Subcutaneous abdominal adipose tissue (tissue), 5 donors: ENCODE measurements around the gene FIBP.

Experiments
- H3K27ac ChIP-seq: one replicate; pipeline ENCODE4 v1.7.0; 2013; ENCODE audit warnings: low read depth, mild to moderate bottlenecking, inconsistent platforms, low read length, moderate library complexity
- H3K27me3 ChIP-seq, 5 donors: one replicate each; pipeline ENCODE4 v1.7.0; 2013; ENCODE audit warnings: low read length in 5 of 5, inconsistent platforms in 1 of 5; ENCODE audit not compliant: control insufficient read depth in 5 of 5, insufficient read depth in 4 of 5
- H3K36me3 ChIP-seq, 5 donors: one replicate each; pipeline ENCODE4 v1.7.0; 2013; ENCODE audit warnings: low read length in 5 of 5; ENCODE audit not compliant: control insufficient read depth in 5 of 5, insufficient read depth in 5 of 5
- H3K4me1 ChIP-seq, 5 donors: one replicate each; pipeline ENCODE4 v1.7.0; 2013; ENCODE audit warnings: low read length in 5 of 5, mild to moderate bottlenecking in 3 of 5, moderate library complexity in 1 of 5; ENCODE audit not compliant: control insufficient read depth in 5 of 5, insufficient read depth in 5 of 5
- H3K4me3 ChIP-seq, 5 donors: one replicate each; pipeline ENCODE4 v1.7.0; 2013; ENCODE audit warnings: low read length in 5 of 5, low read depth in 1 of 5
- H3K9ac ChIP-seq, 5 donors: one replicate each; pipeline ENCODE4 v1.7.0; 2013; ENCODE audit warnings: low read length in 5 of 5, mild to moderate bottlenecking in 4 of 5, moderate library complexity in 3 of 5
- H3K9me3 ChIP-seq, 5 donors: one replicate each; pipeline ENCODE4 v1.7.0; 2013; ENCODE audit warnings: low read length in 5 of 5; ENCODE audit not compliant: control insufficient read depth in 5 of 5
- donor health status: healthy.
- donor health status: healthy.
- donor health status: healthy.
- donor health status: healthy.
- donor health status: healthy.

The FIBP gene

DNA sequence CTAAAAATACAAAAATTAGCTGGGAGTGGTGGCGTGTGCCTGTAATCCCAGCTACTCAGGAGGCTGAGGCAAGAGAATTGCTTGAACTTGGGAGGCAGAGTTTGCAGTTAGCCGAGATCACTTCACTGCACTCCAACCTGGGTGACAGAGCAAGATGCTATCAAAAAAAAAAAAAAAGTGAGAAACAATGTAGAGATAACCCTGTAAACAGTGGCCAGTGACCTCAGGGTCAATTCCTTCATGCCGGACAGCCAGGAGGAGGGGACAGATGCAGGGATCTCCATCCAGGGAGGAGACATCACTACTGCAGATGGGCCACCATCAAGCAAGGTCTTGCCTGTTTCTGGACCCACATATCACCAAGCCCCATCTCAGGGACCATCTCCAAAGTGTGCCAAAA is 40.5 kb downstream of the FIBP start:
- peaks cover 0 to 7% (median 5%) of the 10 kb centered on the region in 5 donors for H3K9me3 ChIP-seq
- no peak overlapping the region for H3K4me3 ChIP-seq
- peaks cover 0 to 23% (median 18%) of the 10 kb centered on the region in 5 donors for H3K36me3 ChIP-seq
- H3K27ac ChIP-seq: no peak overlapping the region
- H3K27me3 ChIP-seq: no peaks in the 10 kb centered on the region
- no peak overlapping the region for H3K9ac ChIP-seq
- H3K4me1 ChIP-seq: no peaks in the 10 kb centered on the region

DNA sequence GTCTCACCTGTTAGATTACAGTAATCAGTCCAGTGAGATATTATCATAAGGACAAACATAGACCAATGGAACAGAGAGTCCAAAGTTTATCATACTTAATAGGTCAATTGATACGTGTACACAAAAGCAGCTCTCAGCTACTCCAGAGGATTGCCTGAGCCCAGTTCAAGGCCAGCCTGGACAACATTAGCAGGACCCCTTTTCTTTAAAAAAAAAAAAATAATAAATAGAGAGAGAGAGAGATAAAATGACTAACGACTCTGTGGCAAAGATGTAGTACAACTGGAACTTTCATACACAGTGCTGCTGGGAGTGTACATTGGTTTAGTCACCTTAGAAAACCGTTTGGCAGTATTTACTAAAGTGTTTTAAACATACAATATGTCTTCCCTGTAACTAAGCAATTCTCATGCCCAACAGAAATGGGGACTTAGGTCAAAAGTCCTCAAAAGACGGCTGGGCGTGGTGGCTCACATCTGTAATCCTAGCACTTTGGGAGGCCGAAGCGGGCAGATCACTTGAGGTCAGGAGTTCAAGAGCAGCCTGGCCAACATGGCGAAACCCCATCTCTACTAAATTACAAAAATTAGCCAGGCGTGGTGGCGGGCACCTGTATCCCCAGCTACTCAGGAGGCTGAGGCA is 43.9 kb downstream of the FIBP start:
- Histone ChIP-seq H3K4me3 (no peak overlapping the region), H3K4me1 (no peaks in the 10 kb centered on the region), H3K27ac (no peak overlapping the region), H3K9ac (no peak overlapping the region), H3K36me3 (no peaks in the 10 kb centered on the region), H3K27me3 (no peaks in the 10 kb centered on the region), H3K9me3 (no peaks in the 10 kb centered on the region)

DNA sequence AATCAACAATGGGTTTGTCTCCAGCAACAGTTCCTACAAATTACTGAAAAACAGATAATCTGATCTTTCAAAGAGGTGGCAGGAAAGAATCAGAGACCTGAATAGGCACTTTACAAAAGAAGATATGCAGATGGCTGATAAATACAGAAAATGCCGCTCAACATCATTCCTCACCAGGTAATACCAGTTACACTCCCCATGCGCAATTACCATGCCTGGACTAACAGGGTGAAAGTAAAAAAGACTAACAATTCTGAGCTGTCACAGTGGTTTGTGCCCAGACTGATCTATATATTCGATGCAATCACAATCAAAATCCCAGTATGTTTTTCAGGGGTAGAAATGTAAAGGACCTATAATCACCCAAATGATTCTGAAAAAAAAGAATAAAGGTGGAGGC is 44.5 kb downstream of the FIBP start:
- H3K9me3 ChIP-seq: no peaks in the 10 kb centered on the region
- no peaks in the 10 kb centered on the region for H3K27me3 ChIP-seq
- H3K36me3 ChIP-seq: no peaks in the 10 kb centered on the region
- no peak overlapping the region for H3K4me3 ChIP-seq
- no peak overlapping the region for H3K27ac ChIP-seq
- no peak overlapping the region for H3K9ac ChIP-seq
- H3K4me1 ChIP-seq: no peaks in the 10 kb centered on the region

DNA sequence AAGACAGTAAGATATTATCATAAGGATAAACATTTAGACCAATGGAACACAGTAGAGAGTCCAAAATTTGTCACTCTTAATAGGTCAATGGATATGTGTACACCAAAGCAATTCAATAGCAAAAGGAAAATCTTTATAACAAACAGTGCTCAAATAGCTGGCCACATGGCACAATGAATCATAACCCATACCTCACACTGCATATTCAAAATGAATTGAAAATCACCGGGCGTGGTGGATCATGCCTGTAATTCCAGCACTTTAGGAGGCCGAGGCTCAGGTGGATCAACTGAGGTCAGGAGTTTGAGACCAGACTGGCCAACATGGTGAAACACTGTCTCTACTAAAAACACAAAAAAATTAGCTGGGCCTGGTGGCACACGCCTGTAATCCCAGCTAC is 46.1 kb downstream of the FIBP start:
- Histone ChIP-seq H3K9me3 (no peaks in the 10 kb centered on the region), H3K4me1 (no peaks in the 10 kb centered on the region)

DNA sequence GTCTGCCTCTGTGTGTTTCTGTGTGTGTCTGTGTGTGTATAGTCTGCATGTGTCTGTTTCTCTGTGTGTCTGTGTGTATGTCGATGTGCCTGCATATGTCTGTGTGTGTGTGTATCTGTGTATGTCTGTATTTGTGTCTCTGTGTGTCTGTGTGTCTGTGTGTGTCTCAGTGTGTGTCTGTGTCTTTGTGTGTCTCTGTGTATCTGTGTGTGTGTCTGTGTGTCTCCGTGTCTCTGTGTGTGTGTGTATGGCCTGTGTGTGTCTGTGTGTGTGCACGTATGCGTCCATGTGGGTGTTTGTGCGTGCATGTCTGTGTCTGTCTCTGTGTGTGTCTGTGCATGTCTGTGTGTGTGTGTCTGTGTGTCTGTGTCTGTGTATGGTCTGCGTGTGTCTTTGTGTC is 54.1 kb downstream of the FIBP start:
- Histone ChIP-seq H3K9ac (peak overlapping the region in 2 of 5 donors; percentile 55 to 59), H3K4me3 (peak overlapping the region; percentile 51 to 73 (median 69)), H3K27ac (no peak overlapping the region), H3K27me3 (peaks cover 0 to 4% (median 0%) of the 10 kb centered on the region in 5 donors), H3K36me3 (no peaks in the 10 kb centered on the region), H3K9me3 (no peaks in the 10 kb centered on the region), H3K4me1 (peaks cover 5 to 18% (median 17%) of the 10 kb centered on the region in 5 donors)

More for the DNA sequence above, 46.1 kb downstream of the FIBP start:
- no peak overlapping the region for H3K9ac ChIP-seq
- H3K36me3 ChIP-seq: no peaks in the 10 kb centered on the region
- H3K27me3 ChIP-seq: no peaks in the 10 kb centered on the region
- H3K27ac ChIP-seq: no peak overlapping the region
- H3K4me3 ChIP-seq: no peak overlapping the region
